HepG2 (cell line): ENCODE results near the gene ZBTB46. TPM values are rescaled to one million over a fixed set of nuclear protein-coding genes. Genes with fewer than 3 reads are reported as not detected.

Experiments
- FOXC1 ChIP-seq: sonication (generic); formaldehyde crosslinking; IDR thresholded peaks from 2 replicates; pipeline ENCODE4 v1.8.0; 2022; ENCODE audit warnings: mild to moderate bottlenecking, missing genetic modification reagents, borderline replicate concordance
- FOXM1 ChIP-seq: sonication (generic); formaldehyde crosslinking; IDR thresholded peaks from 2 replicates; pipeline ENCODE4 v1.5.0; 2020; ENCODE audit warnings: missing genetic modification reagents
- KAT8 ChIP-seq: IDR thresholded peaks from 2 replicates; pipeline ENCODE4 v1.6.1; 2016; ENCODE audit warnings: missing genetic modification reagents, missing compliant biosample characterization
- NONO ChIP-seq, 2 experiments: fragments of 450-650 bp in 1 of 2; sonication (generic) in 1 of 2; formaldehyde crosslinking in 1 of 2; IDR thresholded peaks in 1 of 2; conservative IDR thresholded peaks in 1 of 2; 2 replicates each; pipeline versions ENCODE4 v1.6.1 to v1.8.0; 2017 to 2022; ENCODE audit warnings: mild to moderate bottlenecking in 1 of 2, missing genetic modification reagents in 1 of 2, moderate library complexity in 1 of 2
- NR2F6 ChIP-seq, 2 experiments: IDR thresholded peaks; 2 replicates each; pipeline ENCODE4 v1.6.1; 2016; ENCODE audit warnings: antibody characterized with exemption in 1 of 2, mild to moderate bottlenecking in 1 of 2
- PRPF4 ChIP-seq: fragments of 200-400 bp; formaldehyde crosslinking; IDR thresholded peaks from 2 replicates; pipeline ENCODE4 v1.6.1; 2016; ENCODE audit warnings: low read length, low read depth; ENCODE audit not compliant: poor library complexity, severe bottlenecking
- REPIN1 ChIP-seq: sonication (generic); formaldehyde crosslinking; IDR thresholded peaks from 2 replicates; pipeline ENCODE4 v1.8.0; 2022; ENCODE audit warnings: missing genetic modification reagents, low read depth, mild to moderate bottlenecking, borderline replicate concordance
- SSRP1 ChIP-seq: IDR thresholded peaks from 2 replicates; pipeline ENCODE4 v1.6.1; 2016; ENCODE audit warnings: control low read depth
- ZC3H4 ChIP-seq: sonication (generic); formaldehyde crosslinking; IDR thresholded peaks from 2 replicates; pipeline ENCODE4 v1.4.0; 2020; ENCODE audit warnings: missing genetic modification reagents, borderline replicate concordance
- ZFAT ChIP-seq: sonication (generic); formaldehyde crosslinking; conservative IDR thresholded peaks from 2 replicates; pipeline ENCODE4 v1.8.1; 2023; ENCODE audit warnings: missing genetic modification reagents, inconsistent platforms
- ZFP90 ChIP-seq: sonication (generic); formaldehyde crosslinking; IDR thresholded peaks from 2 replicates; pipeline ENCODE4 v1.8.0; 2022; ENCODE audit warnings: missing genetic modification reagents, mild to moderate bottlenecking, inconsistent platforms, borderline replicate concordance
- ZMAT5 ChIP-seq: sonication (generic); formaldehyde crosslinking; IDR thresholded peaks from 2 replicates; pipeline ENCODE4 v1.5.0; 2020; ENCODE audit warnings: mild to moderate bottlenecking, low read depth, missing genetic modification reagents, borderline replicate concordance
- ZNF30 ChIP-seq: sonication (generic); formaldehyde crosslinking; IDR thresholded peaks from 2 replicates; pipeline ENCODE4 v1.5.0; 2020; ENCODE audit warnings: mild to moderate bottlenecking, missing genetic modification reagents
- ZNF331 ChIP-seq: sonication (generic); formaldehyde crosslinking; IDR thresholded peaks from 2 replicates; pipeline ENCODE4 v1.4.0; 2020; ENCODE audit warnings: missing genetic modification reagents
- ZNF430 ChIP-seq: sonication (generic); formaldehyde crosslinking; IDR thresholded peaks from 2 replicates; pipeline ENCODE4 v1.9.0; 2021; ENCODE audit warnings: mild to moderate bottlenecking, missing genetic modification reagents
- ZNF747 ChIP-seq: sonication (generic); formaldehyde crosslinking; IDR thresholded peaks from 2 replicates; pipeline ENCODE4 v1.8.1; 2023; ENCODE audit warnings: missing genetic modification reagents, mild to moderate bottlenecking, borderline replicate concordance
- ZNF768 ChIP-seq: sonication (generic); formaldehyde crosslinking; IDR thresholded peaks from 2 replicates; pipeline ENCODE4 v1.4.0; 2020; ENCODE audit warnings: missing genetic modification reagents
- ZSCAN12 ChIP-seq: sonication (generic); formaldehyde crosslinking; IDR thresholded peaks from 2 replicates; pipeline ENCODE4 v1.9.0; 2021; ENCODE audit warnings: mild to moderate bottlenecking, missing genetic modification reagents
- polyA plus RNA-seq, 8 experiments: library from polyadenylated mRNA; depleted of rRNA in 3 of 8; stranded (reverse) in 7 of 8; unstranded in 1 of 8; fragments of >200 nt; fragmentation: Illumina TruSeq in 4 of 8; extraction: Trizol in 4 of 8; gene quantifications; 2 replicates each; pipeline versions ENCODE4 v1.2.1 to v1.2.3, GENCODE V29; 2011 to 2016; ENCODE audit warnings: low read depth in 4 of 8, missing spikeins in 1 of 8, mixed read lengths in 1 of 8; ENCODE audit not compliant: insufficient read depth in 1 of 8
- total RNA-seq, 5 experiments: library from RNA; depleted of rRNA; stranded (reverse); fragments of >200 nt; fragmentation: Illumina TruSeq; extraction: Trizol; gene quantifications; 2 replicates each; pipeline ENCODE4 v1.2.3, GENCODE V29; 2016; ENCODE audit warnings: low read depth in 1 of 5
- TF ChIP-seq, protein P1 (sequence below), 2 experiments: sonication (generic) in 1 of 2; formaldehyde crosslinking in 1 of 2; IDR thresholded peaks; 2 replicates each; pipeline versions ENCODE4 v1.4.0 to v1.6.1; 2016 to 2020; ENCODE audit warnings: borderline replicate concordance in 1 of 2, low read depth in 1 of 2, mild to moderate bottlenecking in 1 of 2, missing genetic modification reagents in 1 of 2
- TF ChIP-seq, protein P2 (sequence below): sonication (generic); formaldehyde crosslinking; IDR thresholded peaks from 2 replicates; pipeline ENCODE4 v1.4.0; 2020; ENCODE audit warnings: mild to moderate bottlenecking, missing genetic modification reagents
- TF ChIP-seq, protein P3 (sequence below): sonication (generic); formaldehyde crosslinking; IDR thresholded peaks from 2 replicates; pipeline ENCODE4 v1.4.0; 2020; ENCODE audit warnings: missing genetic modification reagents, borderline replicate concordance

Gene ZBTB46
- total and polyA plus RNA-seq, 2 of the 13 experiments (the other 11 are each of a cell fraction or from before 2014, with no cell fraction given), result 1.6 to 13.5 TPM

DNA sequence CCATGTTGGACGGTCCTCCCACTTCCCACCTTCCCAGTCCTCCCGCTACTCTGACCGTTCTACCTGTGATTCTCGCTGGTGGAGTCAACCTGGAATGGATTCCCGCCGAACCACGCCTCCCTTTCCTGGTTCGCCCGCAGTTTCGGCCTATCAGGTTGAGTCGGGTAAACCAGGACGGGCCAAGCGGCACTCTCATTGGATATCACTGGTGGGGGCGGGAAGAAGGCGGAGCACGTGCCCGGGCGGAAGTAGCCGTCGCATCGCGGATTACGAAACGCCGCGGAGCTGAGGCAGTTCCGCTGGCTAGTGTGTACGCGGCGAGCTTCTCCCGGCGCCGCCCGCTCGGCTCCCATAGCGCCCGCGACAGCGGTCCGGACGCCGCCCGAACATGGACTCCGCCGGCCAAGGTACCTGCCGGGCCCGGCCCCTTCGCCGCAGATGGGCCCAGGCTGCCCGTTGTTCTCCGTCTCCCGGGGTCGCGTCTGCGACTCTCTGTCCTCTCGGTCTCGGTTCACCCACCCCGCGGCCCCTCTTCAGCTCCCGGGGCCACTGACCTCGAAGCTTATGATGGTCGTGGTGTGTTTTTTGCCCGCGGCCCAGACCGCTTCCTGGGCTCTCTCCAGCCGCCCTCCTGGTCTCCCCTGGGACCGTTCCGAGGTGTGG is 34.0 kb upstream of the ZBTB46 start, which contains the start of gene TPD52L2 (continued):
- TF ChIP-seq NR2F6 (IDR thresholded peaks at IDR 0.05), result no peak; the same call in 1 of the 2 replicates
- peak; percentile 35; the same call in 1 of the 2 replicates for TF ChIP-seq NR2F6 (CRISPR knock-in tag; IDR thresholded peaks at IDR 0.05)
- peak; percentile 92 for TF ChIP-seq ZNF331 (CRISPR knock-in tag)
- no peak for TF ChIP-seq ZNF30 (CRISPR knock-in tag)
- no peak for TF ChIP-seq NONO (IDR thresholded peaks at IDR 0.05)
- TF ChIP-seq NONO (CRISPR knock-in tag; conservative IDR thresholded peaks at IDR 0.05), result peak; percentile 100
- TF ChIP-seq ZC3H4 (CRISPR knock-in tag), result no peak
- no peak for TF ChIP-seq SSRP1
- TF ChIP-seq, protein P1, sequence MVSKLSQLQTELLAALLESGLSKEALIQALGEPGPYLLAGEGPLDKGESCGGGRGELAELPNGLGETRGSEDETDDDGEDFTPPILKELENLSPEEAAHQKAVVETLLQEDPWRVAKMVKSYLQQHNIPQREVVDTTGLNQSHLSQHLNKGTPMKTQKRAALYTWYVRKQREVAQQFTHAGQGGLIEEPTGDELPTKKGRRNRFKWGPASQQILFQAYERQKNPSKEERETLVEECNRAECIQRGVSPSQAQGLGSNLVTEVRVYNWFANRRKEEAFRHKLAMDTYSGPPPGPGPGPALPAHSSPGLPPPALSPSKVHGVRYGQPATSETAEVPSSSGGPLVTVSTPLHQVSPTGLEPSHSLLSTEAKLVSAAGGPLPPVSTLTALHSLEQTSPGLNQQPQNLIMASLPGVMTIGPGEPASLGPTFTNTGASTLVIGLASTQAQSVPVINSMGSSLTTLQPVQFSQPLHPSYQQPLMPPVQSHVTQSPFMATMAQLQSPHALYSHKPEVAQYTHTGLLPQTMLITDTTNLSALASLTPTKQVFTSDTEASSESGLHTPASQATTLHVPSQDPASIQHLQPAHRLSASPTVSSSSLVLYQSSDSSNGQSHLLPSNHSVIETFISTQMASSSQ (IDR thresholded peaks at IDR 0.05; ENCODE audit: low read depth), result peak; percentile 62; the same call in 1 of the 2 replicates
- TF ChIP-seq, protein P1 (CRISPR knock-in tag; IDR thresholded peaks at IDR 0.05; ENCODE audit: borderline replicate concordance), result peak; percentile 86
- TF ChIP-seq ZSCAN12 (CRISPR knock-in tag), result peak; percentile 97
- TF ChIP-seq, protein P2, sequence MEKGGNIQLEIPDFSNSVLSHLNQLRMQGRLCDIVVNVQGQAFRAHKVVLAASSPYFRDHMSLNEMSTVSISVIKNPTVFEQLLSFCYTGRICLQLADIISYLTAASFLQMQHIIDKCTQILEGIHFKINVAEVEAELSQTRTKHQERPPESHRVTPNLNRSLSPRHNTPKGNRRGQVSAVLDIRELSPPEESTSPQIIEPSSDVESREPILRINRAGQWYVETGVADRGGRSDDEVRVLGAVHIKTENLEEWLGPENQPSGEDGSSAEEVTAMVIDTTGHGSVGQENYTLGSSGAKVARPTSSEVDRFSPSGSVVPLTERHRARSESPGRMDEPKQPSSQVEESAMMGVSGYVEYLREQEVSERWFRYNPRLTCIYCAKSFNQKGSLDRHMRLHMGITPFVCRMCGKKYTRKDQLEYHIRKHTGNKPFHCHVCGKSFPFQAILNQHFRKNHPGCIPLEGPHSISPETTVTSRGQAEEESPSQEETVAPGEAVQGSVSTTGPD, result no peak
- TF ChIP-seq KAT8 (CRISPR knock-in tag), result peak; percentile 99
- TF ChIP-seq FOXC1 (CRISPR knock-in tag), result peak; percentile 76
- peak; percentile 90; the same call in 1 of the 2 replicates for TF ChIP-seq ZNF747
- peak; percentile 75; the same call in 1 of the 2 replicates for TF ChIP-seq FOXM1 (CRISPR knock-in tag)
- TF ChIP-seq ZFP90, result peak; percentile 89; the same call in 1 of the 2 replicates
- peak; percentile 64; the same call in 1 of the 2 replicates for TF ChIP-seq ZNF430 (CRISPR knock-in tag)
- TF ChIP-seq ZFAT (CRISPR knock-in tag), result peak; percentile 82; the same call in 1 of the 2 replicates
- TF ChIP-seq REPIN1 (CRISPR knock-in tag), result peak; percentile 97
- TF ChIP-seq, protein P3, sequence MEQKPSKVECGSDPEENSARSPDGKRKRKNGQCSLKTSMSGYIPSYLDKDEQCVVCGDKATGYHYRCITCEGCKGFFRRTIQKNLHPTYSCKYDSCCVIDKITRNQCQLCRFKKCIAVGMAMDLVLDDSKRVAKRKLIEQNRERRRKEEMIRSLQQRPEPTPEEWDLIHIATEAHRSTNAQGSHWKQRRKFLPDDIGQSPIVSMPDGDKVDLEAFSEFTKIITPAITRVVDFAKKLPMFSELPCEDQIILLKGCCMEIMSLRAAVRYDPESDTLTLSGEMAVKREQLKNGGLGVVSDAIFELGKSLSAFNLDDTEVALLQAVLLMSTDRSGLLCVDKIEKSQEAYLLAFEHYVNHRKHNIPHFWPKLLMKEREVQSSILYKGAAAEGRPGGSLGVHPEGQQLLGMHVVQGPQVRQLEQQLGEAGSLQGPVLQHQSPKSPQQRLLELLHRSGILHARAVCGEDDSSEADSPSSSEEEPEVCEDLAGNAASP (CRISPR knock-in tag), result peak; percentile 64; the same call in 1 of the 2 replicates
- TF ChIP-seq ZMAT5 (CRISPR knock-in tag), result peak; percentile 96
- TF ChIP-seq ZNF768 (CRISPR knock-in tag), result peak; percentile 68; the same call in 1 of the 2 replicates
- no peak for TF ChIP-seq PRPF4
